Duodenal mucosa (tissue), 2 donors: Measurements from ENCODE around the gene CABLES2.

Source experiments
- H3K27ac ChIP-seq: one replicate; pipeline ENCODE4 v1.7.0; 2013; ENCODE audit warnings: low read depth, low read length
- H3K27me3 ChIP-seq, 2 donors: one replicate each; pipeline ENCODE4 v1.7.0; 2013; ENCODE audit warnings: low read length in 2 of 2, control low read depth in 1 of 2; ENCODE audit not compliant: insufficient read depth in 2 of 2, control insufficient read depth in 1 of 2
- H3K36me3 ChIP-seq, 2 donors: one replicate each; pipeline ENCODE4 v1.7.0; 2013; ENCODE audit warnings: low read length in 2 of 2, control low read depth in 1 of 2; ENCODE audit not compliant: insufficient read depth in 2 of 2, control insufficient read depth in 1 of 2
- H3K4me1 ChIP-seq, 2 donors: one replicate each; pipeline ENCODE4 v1.7.0; 2013; ENCODE audit warnings: low read length in 2 of 2, control low read depth in 1 of 2; ENCODE audit not compliant: insufficient read depth in 2 of 2, control insufficient read depth in 1 of 2
- H3K4me3 ChIP-seq, 2 donors: one replicate each; pipeline ENCODE4 v1.7.0; 2013; ENCODE audit warnings: low read length in 2 of 2, low read depth in 1 of 2
- H3K9ac ChIP-seq, 2 donors: one replicate each; pipeline ENCODE4 v1.7.0; 2013; ENCODE audit warnings: low read length in 2 of 2, low read depth in 1 of 2
- H3K9me3 ChIP-seq, 2 donors: one replicate each; pipeline ENCODE4 v1.7.0; 2013; ENCODE audit warnings: low read length in 2 of 2, control low read depth in 1 of 2; ENCODE audit not compliant: control insufficient read depth in 1 of 2

CABLES2 gene

GRCh38 chr20:62345681-62346370 lies 61.3 kb downstream of the CABLES2 start:
- no peaks in the 10 kb centered on the region for H3K36me3 ChIP-seq
- H3K27ac ChIP-seq = no peak overlapping the region
- no peaks in the 10 kb centered on the region for H3K27me3 ChIP-seq
- no peak overlapping the region for H3K4me3 ChIP-seq
- no peak overlapping the region for H3K9ac ChIP-seq
- no peaks in the 10 kb centered on the region for H3K9me3 ChIP-seq
- H3K4me1 ChIP-seq = peaks cover 10% of the 10 kb centered on the region in 2 donors

DNA sequence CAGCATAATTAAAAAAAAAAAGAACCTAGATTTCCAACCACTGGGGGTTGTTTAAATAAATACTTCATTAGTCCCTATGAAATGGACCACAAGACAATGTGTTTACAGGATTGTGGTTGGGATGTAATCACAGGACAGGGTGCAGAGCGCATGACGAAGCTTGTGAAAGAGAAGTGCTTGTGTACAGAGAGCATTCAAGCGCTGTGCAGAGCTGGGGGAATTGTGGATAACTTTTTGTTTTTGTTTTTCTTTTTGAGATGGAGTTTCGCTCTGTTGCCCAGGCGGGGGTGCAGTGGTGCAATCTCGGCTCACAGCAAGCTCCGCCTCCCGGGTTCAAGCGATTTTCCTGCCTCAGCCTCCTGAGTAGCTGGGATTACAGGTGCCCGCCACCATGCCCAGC lies 62.3 kb downstream of the CABLES2 start:
- H3K4me1 ChIP-seq = peaks cover 0 to under 1% of the 10 kb centered on the region in 2 donors
- no peak overlapping the region for H3K9ac ChIP-seq
- no peak overlapping the region for H3K4me3 ChIP-seq
- H3K27ac ChIP-seq = no peak overlapping the region
- H3K27me3 ChIP-seq = no peaks in the 10 kb centered on the region
- H3K9me3 ChIP-seq = no peaks in the 10 kb centered on the region
- H3K36me3 ChIP-seq = no peaks in the 10 kb centered on the region

DNA sequence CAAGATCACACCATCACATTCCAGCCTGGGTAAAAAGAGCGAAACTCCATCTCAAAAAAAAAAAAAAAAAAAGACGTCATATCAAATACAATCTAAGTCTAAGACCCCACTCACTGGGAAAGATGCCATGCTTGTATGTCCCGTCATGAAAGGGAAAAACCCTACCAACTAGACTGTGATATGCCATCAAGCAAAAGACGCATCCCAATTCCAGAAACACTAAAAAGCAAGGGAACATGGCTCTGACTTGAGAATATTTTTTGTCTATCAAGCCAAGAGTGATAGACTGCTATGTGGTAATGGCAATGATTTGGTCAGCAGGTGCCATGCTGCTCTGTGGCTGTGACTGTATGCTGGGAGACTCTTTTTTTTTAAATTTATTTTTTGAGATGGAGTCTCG lies 63.0 kb downstream of the CABLES2 start:
- H3K27ac ChIP-seq = no peak overlapping the region
- H3K9ac ChIP-seq = no peak overlapping the region

GRCh38 chr20:62342910-62343309 lies 64.2 kb downstream of the CABLES2 start:
- Histone ChIP-seq H3K9me3 (no peaks in the 10 kb centered on the region), H3K27ac (no peak overlapping the region), H3K27me3 (no peaks in the 10 kb centered on the region), H3K36me3 (peaks cover 0 to 4% of the 10 kb centered on the region in 2 donors), H3K9ac (no peak overlapping the region), H3K4me3 (no peak overlapping the region), H3K4me1 (peaks cover 0 to 3% of the 10 kb centered on the region in 2 donors)

More for the DNA sequence above, 63.0 kb downstream of the CABLES2 start:
- H3K36me3 ChIP-seq = no peaks in the 10 kb centered on the region
- H3K4me1 ChIP-seq = no peaks in the 10 kb centered on the region
- H3K27me3 ChIP-seq = no peaks in the 10 kb centered on the region
- H3K9me3 ChIP-seq = no peaks in the 10 kb centered on the region
- H3K4me3 ChIP-seq = no peak overlapping the region

DNA sequence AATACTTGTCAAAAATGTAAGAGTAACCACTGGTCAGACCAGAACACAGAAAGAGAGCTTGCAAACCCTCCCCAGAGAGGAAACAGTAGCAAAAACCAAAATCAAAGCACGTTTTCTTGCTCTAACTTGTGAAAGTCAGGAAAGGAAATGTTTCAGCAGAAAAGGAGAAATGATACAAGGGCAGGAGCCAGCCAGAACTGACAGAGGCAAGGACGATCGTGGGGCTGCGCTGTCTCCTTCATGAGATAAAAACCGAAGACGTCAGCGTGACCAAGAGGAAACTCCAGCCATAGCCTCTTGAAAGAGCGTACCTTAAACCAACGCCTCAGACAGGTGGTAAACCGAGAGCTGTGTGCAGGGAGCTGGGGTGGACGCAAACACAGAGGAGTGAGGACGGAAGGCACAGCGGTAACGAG lies 67.4 kb downstream of the CABLES2 start:
- no peaks in the 10 kb centered on the region for H3K9me3 ChIP-seq
- peaks cover 0 to 3% of the 10 kb centered on the region in 2 donors for H3K27me3 ChIP-seq

More for the DNA sequence above, 67.4 kb downstream of the CABLES2 start:
- Histone ChIP-seq H3K4me1 (peaks cover 0 to 10% of the 10 kb centered on the region in 2 donors), H3K27ac (no peak overlapping the region), H3K36me3 (peaks cover 6 to 15% of the 10 kb centered on the region in 2 donors), H3K9ac (no peak overlapping the region), H3K4me3 (peak overlapping the region in 1 of 2 donors; percentile 2)
